ENCODE measurements around the gene DGKI. TPM values are rescaled to one million over a fixed set of nuclear protein-coding genes. Genes with fewer than 3 reads are reported as not detected.

The DGKI gene
- total and polyA plus RNA-seq, 2 of the 4 experiments (the other 2 are of a cell fraction), result 3.9 to 15.8 TPM

- no peak for TF ChIP-seq RCOR1 (IDR thresholded peaks at IDR 0.05; ENCODE audit: insufficient replicate concordance, low read length)
- no peak for TF ChIP-seq MXI1 (IDR thresholded peaks at IDR 0.05; ENCODE audit: borderline replicate concordance, low read depth, low read length)
- no peak for TF ChIP-seq ELK1 (IDR thresholded peaks at IDR 0.05; ENCODE audit: borderline replicate concordance, low read depth, low read length)
- no peak for TF ChIP-seq FOS (IDR thresholded peaks at IDR 0.05; ENCODE audit: low read depth, low read length)
- TF ChIP-seq CEBPB (IDR thresholded peaks at IDR 0.05; ENCODE audit: low read depth, low read length), result no peak
- TF ChIP-seq SMC3 (IDR thresholded peaks at IDR 0.05; ENCODE audit: low read depth, low read length), result no peak
- no peak for TF ChIP-seq CTCF (conservative IDR thresholded peaks at IDR 0.05; ENCODE audit: low read depth, low read length)
- no peak for TF ChIP-seq MAFK (IDR thresholded peaks at IDR 0.05; ENCODE audit: low read depth, low read length)
- no peak for TF ChIP-seq NFE2L2 (IDR thresholded peaks at IDR 0.05; ENCODE audit: low read depth, low read length)
- no peak for TF ChIP-seq CHD1 (IDR thresholded peaks at IDR 0.05; ENCODE audit: low read depth, low read length)
- TF ChIP-seq RAD21 (IDR thresholded peaks at IDR 0.05; ENCODE audit: low read length), result no peak
- TF ChIP-seq BHLHE40 (IDR thresholded peaks at IDR 0.05; ENCODE audit: low read depth, low read length), result no peak
- no peak for TF ChIP-seq MAZ (IDR thresholded peaks at IDR 0.05; ENCODE audit: borderline replicate concordance, low read depth, low read length)
- no peak for TF ChIP-seq USF2 (IDR thresholded peaks at IDR 0.05; ENCODE audit: low read depth, low read length)
- no peak for TF ChIP-seq RFX5 (IDR thresholded peaks at IDR 0.05; ENCODE audit: low read depth, low read length)
- TF ChIP-seq POLR2A (IDR thresholded peaks at IDR 0.05; ENCODE audit: low read depth, low read length), result no peak
- DNase-seq (no peak), ATAC-seq (ENCODE audit: low read depth) (no peak)
- H3K4ac ChIP-seq (ENCODE audit: low read depth, low read length), result no peak overlapping the region
- ChIA-PET CTCF (no interaction called here), POLR2A (ENCODE audit: unreplicated experiment) (no interaction called here)
- H2BK5ac ChIP-seq (ENCODE audit: low read depth, low read length, poor library complexity, severe bottlenecking), result no peak overlapping the region
- H3K23ac ChIP-seq (ENCODE audit: low read depth, low read length), result no peak overlapping the region
- H4K91ac ChIP-seq (ENCODE audit: insufficient read depth, low read depth, low read length), result no peak overlapping the region
- H4K8ac ChIP-seq (ENCODE audit: low read depth in 2 of 2, low read length in 2 of 2), result no peak overlapping the region
- no peaks in the 10 kb centered on the region for H3K27me3 ChIP-seq (ENCODE audit: control insufficient read depth, insufficient read depth, low read length)
- H3K14ac ChIP-seq (replicated peaks; ENCODE audit: low read depth, low read length), result no peak overlapping the region
- no TSS peak for BruUV-seq (replicated peaks)
- no peak overlapping the region for H2BK120ac ChIP-seq (ENCODE audit: low read depth, low read length)
- H2AK5ac ChIP-seq (ENCODE audit: low read depth, low read length), result no peak overlapping the region
- peaks cover 6% of the 10 kb centered on the region; the same call in 1 of the 2 replicates for H3K4me1 ChIP-seq (ENCODE audit: control insufficient read depth, insufficient read depth, low read length)
- no peak overlapping the region for H2AFZ ChIP-seq (replicated peaks; ENCODE audit: low read length, poor library complexity)
- dilution Hi-C loops (cut with HindIII; ENCODE audit: low sequenced_read_pairs, unreplicated experiment) (no loop called here), in situ Hi-C loops (cut with MboI; ENCODE audit: low sequenced_read_pairs) (no loop called here), intact Hi-C loops (cut with micrococcal nuclease) (no loop called here)
- no peaks in the 10 kb centered on the region for H4K20me1 ChIP-seq (ENCODE audit: insufficient read depth, low read length)
- H3K4me3 ChIP-seq (ENCODE audit: insufficient read depth, low read depth, low read length), result no peak overlapping the region
- no peak overlapping the region for H2BK15ac ChIP-seq (ENCODE audit: low read depth, low read length)
- no peak overlapping the region for H3K9ac ChIP-seq (ENCODE audit: low read depth, low read length)
- no peak overlapping the region for H3K4me2 ChIP-seq (ENCODE audit: low read depth, low read length)
- H3K79me1 ChIP-seq (ENCODE audit: low read depth in 1 of 2, low read length in 2 of 2), result 0 out of 4 replicates have a peak, but pooled peaks cover 0 to 7% of the 10 kb centered on the region in 2 experiments
- H2AK9ac ChIP-seq (replicated peaks; ENCODE audit: low read depth, low read length, poor library complexity), result no peak overlapping the region
- no peak overlapping the region for H3K56ac ChIP-seq (ENCODE audit: extremely low read depth, insufficient read depth, low read length)
- no peak overlapping the region for H4K5ac ChIP-seq (ENCODE audit: low read depth, low read length)
- no peaks in the 10 kb centered on the region; the same call in 1 of the 2 replicates for H3K36me3 ChIP-seq (ENCODE audit: control insufficient read depth, insufficient read depth, low read length)
- peaks cover 13% of the 10 kb centered on the region for H3K9me1 ChIP-seq (ENCODE audit: insufficient read depth, low read length)
- no peak overlapping the region for H3K27ac ChIP-seq (ENCODE audit: insufficient read depth, low read length)
- H3K9me3 ChIP-seq (ENCODE audit: control insufficient read depth, insufficient read depth, low read length), result no peaks in the 10 kb centered on the region
- no peak overlapping the region for H3K18ac ChIP-seq (ENCODE audit: low read depth, low read length)
- WGBS, 2 experiments (ENCODE audit: extremely low coverage in 2 of 2, insufficient read length in 1 of 2), result no CpG with 5 or more reads among the region's 4 CpGs
- H2BK20ac ChIP-seq (ENCODE audit: low read depth, low read length), result no peak overlapping the region
Observed at GRCh38 chr7:137396051-137396450, 450.7 kb downstream of the DGKI start.
